HEK293T (cell line): Measurements from ENCODE around the gene ZDHHC19.

Experiments used
- CTCF ChIA-PET: fragments of 350-600 bp; formaldehyde crosslinking; extraction: SDS; loops from one replicate; lab custom pipeline; 2021; ENCODE audit warnings: antibody characterized with exemption, inconsistent platforms; lab: Yijun Ruan, JAX
- POLR2A ChIA-PET: fragments of 350-600 bp; formaldehyde crosslinking; extraction: SDS; loops from one replicate; lab custom pipeline; 2020; ENCODE audit warnings: antibody characterized with exemption, inconsistent platforms; lab: Yijun Ruan, JAX
- DNase-seq: peaks from one replicate; pipeline ENCODE4 v3.0.0; 2012; ENCODE audit warnings: mixed read lengths; ENCODE audit errors: extremely low spot score
- ARNT ChIP-seq: fragments of 450-650 bp; IDR thresholded peaks from 2 replicates; pipeline ENCODE4 v1.6.1; 2017; ENCODE audit warnings: mild to moderate bottlenecking
- BHLHE40 ChIP-seq: fragments of 450-650 bp; IDR thresholded peaks from 2 replicates; pipeline ENCODE4 v1.6.1; 2016; ENCODE audit warnings: mild to moderate bottlenecking, moderate library complexity, borderline replicate concordance
- CTBP1 ChIP-seq: fragments of 450-650 bp; IDR thresholded peaks from 2 replicates; pipeline ENCODE4 v1.6.1; 2016; ENCODE audit warnings: borderline replicate concordance
- ELF4 ChIP-seq: fragments of 450-650 bp; IDR thresholded peaks from 2 replicates; pipeline ENCODE4 v1.6.1; 2017; ENCODE audit warnings: antibody characterized with exemption
- FOXA1 ChIP-seq: fragments of 450-650 bp; IDR thresholded peaks from 2 replicates; pipeline ENCODE4 v1.6.1; 2016; ENCODE audit warnings: mild to moderate bottlenecking
- FOXK2 ChIP-seq: fragments of 450-650 bp; IDR thresholded peaks from 2 replicates; pipeline ENCODE4 v1.6.1; 2016; ENCODE audit warnings: mild to moderate bottlenecking
- FOXM1 ChIP-seq: fragments of 450-650 bp; IDR thresholded peaks from 2 replicates; pipeline ENCODE4 v1.6.1; 2017; ENCODE audit warnings: mild to moderate bottlenecking, borderline replicate concordance
- HDGF ChIP-seq: fragments of 450-650 bp; IDR thresholded peaks from 2 replicates; pipeline ENCODE4 v1.6.1; 2017; ENCODE audit warnings: antibody characterized with exemption, borderline replicate concordance
- L3MBTL2 ChIP-seq: fragments of 450-650 bp; conservative IDR thresholded peaks from 2 replicates; pipeline ENCODE4 v1.6.1; 2016; ENCODE audit warnings: mild to moderate bottlenecking
- LEF1 ChIP-seq: fragments of 450-650 bp; IDR thresholded peaks from 2 replicates; pipeline ENCODE4 v1.6.1; 2017; ENCODE audit warnings: mild to moderate bottlenecking, borderline replicate concordance
- NFRKB ChIP-seq: fragments of 450-650 bp; IDR thresholded peaks from 2 replicates; pipeline ENCODE4 v1.6.1; 2016; ENCODE audit warnings: mild to moderate bottlenecking, moderate library complexity
- PKNOX1 ChIP-seq: fragments of 450-650 bp; IDR thresholded peaks from 2 replicates; pipeline ENCODE4 v1.6.1; 2016
- SP1 ChIP-seq: fragments of 450-650 bp; IDR thresholded peaks from 2 replicates; pipeline ENCODE4 v1.6.1; 2017
- SUZ12 ChIP-seq: fragments of 450-650 bp; IDR thresholded peaks from 2 replicates; pipeline ENCODE4 v1.6.1; 2016; ENCODE audit warnings: mild to moderate bottlenecking
- TARDBP ChIP-seq: fragments of 450-650 bp; IDR thresholded peaks from 2 replicates; pipeline ENCODE4 v1.6.1; 2016
- ZNF384 ChIP-seq: fragments of 450-650 bp; IDR thresholded peaks from 2 replicates; pipeline ENCODE4 v1.6.1; 2016

ZDHHC19 gene

GRCh38 chr3:196225086-196225485 is 13.9 kb upstream of the ZDHHC19 start:
- POLR2A ChIA-PET, result interaction anchor here (1.0 kb wide), 1 partner anchor 9 kb away, joined by 3 read pairs; no protein-coding TSS in a partner anchor
- CTCF ChIA-PET, result no interaction called here
- TF ChIP-seq TARDBP (no peak), PKNOX1 (no peak), HDGF (no peak), FOXA1 (no peak), SUZ12 (no peak), CTBP1 (no peak)
- no peak for DNase-seq

- TF ChIP-seq PKNOX1 (no peak), ZNF384 (no peak), NFRKB (no peak), FOXK2 (no peak), FOXA1 (no peak), CTBP1 (no peak), ARNT (no peak), FOXM1 (no peak), L3MBTL2 (no peak), HDGF (no peak), ELF4 (no peak), TARDBP (no peak), BHLHE40 (no peak), SUZ12 (no peak), LEF1 (no peak)
- CTCF ChIA-PET, result no interaction called here
- POLR2A ChIA-PET, result no interaction called here
- no peak for DNase-seq
Observed at GRCh38 chr3:196222876-196223595, 11.8 kb upstream of the ZDHHC19 start.

GRCh38 chr3:196220991-196221390 is 9.8 kb upstream of the ZDHHC19 start:
- DNase-seq, result no peak
- CTCF ChIA-PET, result interaction anchor here (0.6 kb wide), 1 partner anchor 14 kb away, joined by 3 read pairs; no protein-coding TSS in a partner anchor
- TF ChIP-seq FOXA1 (no peak), SUZ12 (no peak), SP1 (no peak), NFRKB (no peak), HDGF (no peak), L3MBTL2 (no peak), ARNT (no peak), ZNF384 (no peak), ELF4 (no peak), CTBP1 (no peak), PKNOX1 (no peak), LEF1 (no peak), TARDBP (no peak), FOXK2 (no peak), BHLHE40 (no peak), FOXM1 (no peak)
- POLR2A ChIA-PET, result no interaction called here

GRCh38 chr3:196220587-196220986 is 9.4 kb upstream of the ZDHHC19 start:
- ChIA-PET POLR2A (no interaction called here), CTCF (interaction anchor here (0.6 kb wide), 1 partner anchor 14 kb away, joined by 3 read pairs; no protein-coding TSS in a partner anchor)
- DNase-seq, result no peak
- TF ChIP-seq SP1, result no peak
- TF ChIP-seq NFRKB, result no peak
- no peak for TF ChIP-seq FOXM1
- no peak for TF ChIP-seq SUZ12
- TF ChIP-seq ARNT, result no peak
- no peak for TF ChIP-seq TARDBP
- TF ChIP-seq BHLHE40, result no peak
- no peak for TF ChIP-seq PKNOX1

- TF ChIP-seq ARNT, result no peak
- TF ChIP-seq BHLHE40, result no peak
- no peak for TF ChIP-seq TARDBP
- no peak for TF ChIP-seq LEF1
- no peak for TF ChIP-seq FOXM1
- no peak for TF ChIP-seq FOXK2
- no peak for TF ChIP-seq NFRKB
- TF ChIP-seq L3MBTL2, result no peak
- no peak for TF ChIP-seq FOXA1
- TF ChIP-seq HDGF, result no peak
- no peak for TF ChIP-seq ELF4
- TF ChIP-seq CTBP1, result no peak
- TF ChIP-seq SP1, result no peak
- POLR2A ChIA-PET, result no interaction called here
- CTCF ChIA-PET, result no interaction called here
- DNase-seq, result no peak
Observed at GRCh38 chr3:196219970-196220311, 8.7 kb upstream of the ZDHHC19 start.
